ENCODE measurements around the gene SPOCK1. TPM values are rescaled to one million over a fixed set of nuclear protein-coding genes. Genes with fewer than 3 reads are reported as not detected.
"Not testable (repeated sequence)": the region's sequence is repeated elsewhere in the genome, so short reads cannot be mapped to it uniquely, and the experiment has no call there.

The SPOCK1 gene
- total RNA-seq, 2 donors from 2014 or later, result 2.1 to 8.5 TPM

GRCh38 chr5:137264041-137264440 lies 235.1 kb downstream of the SPOCK1 start:
- TF ChIP-seq CTCF (IDR thresholded peaks at IDR 0.05), result no peak
- no peak overlapping the region for H3K27ac ChIP-seq
- no peaks in the 10 kb centered on the region for H3K4me1 ChIP-seq
- no peak overlapping the region for H3K4me3 ChIP-seq
- H3K9ac ChIP-seq (ENCODE audit: low read depth in 2 of 2, low read length in 2 of 2), result no peak overlapping the region
- DNase-seq, result no peak
- no peaks in the 10 kb centered on the region for H3K36me3 ChIP-seq
- intact Hi-C loops (cut with DNase I), result no loop called here
- no peaks in the 10 kb centered on the region for H3K9me3 ChIP-seq
- no peaks in the 10 kb centered on the region for H3K27me3 ChIP-seq

GRCh38 chr5:137263371-137264005 lies 235.6 kb downstream of the SPOCK1 start:
- no peak for DNase-seq
- Histone ChIP-seq H3K4me3 (no peak overlapping the region), H3K27ac (no peak overlapping the region), H3K9me3 (no peaks in the 10 kb centered on the region), H3K36me3 (no peaks in the 10 kb centered on the region), H3K27me3 (no peaks in the 10 kb centered on the region), H3K9ac (ENCODE audit: low read depth in 2 of 2, low read length in 2 of 2) (no peak overlapping the region), H3K4me1 (no peaks in the 10 kb centered on the region)
- intact Hi-C loops (cut with DNase I), result no loop called here
- TF ChIP-seq CTCF (IDR thresholded peaks at IDR 0.05), result no peak

GRCh38 chr5:137262818-137263217 lies 236.3 kb downstream of the SPOCK1 start:
- no peak overlapping the region for H3K4me3 ChIP-seq
- no peaks in the 10 kb centered on the region for H3K9me3 ChIP-seq
- no peaks in the 10 kb centered on the region for H3K36me3 ChIP-seq
- H3K27ac ChIP-seq, result no peak overlapping the region
- no peaks in the 10 kb centered on the region for H3K27me3 ChIP-seq
- TF ChIP-seq CTCF (IDR thresholded peaks at IDR 0.05), result no peak
- no peak for DNase-seq
- no peak overlapping the region for H3K9ac ChIP-seq (ENCODE audit: low read depth in 2 of 2, low read length in 2 of 2)
- no peaks in the 10 kb centered on the region for H3K4me1 ChIP-seq
- intact Hi-C loops (cut with DNase I), result no loop called here

- Histone ChIP-seq H3K4me3 (no peak overlapping the region), H3K4me1 (no peaks in the 10 kb centered on the region), H3K27me3 (no peaks in the 10 kb centered on the region), H3K9ac (ENCODE audit: low read depth in 2 of 2, low read length in 2 of 2) (no peak overlapping the region), H3K9me3 (no peaks in the 10 kb centered on the region), H3K27ac (no peak overlapping the region), H3K36me3 (no peaks in the 10 kb centered on the region)
- no peak for DNase-seq
- no peak for TF ChIP-seq CTCF (IDR thresholded peaks at IDR 0.05)
- intact Hi-C loops (cut with DNase I), result no loop called here
Measured at GRCh38 chr5:137260820-137261695, 238.1 kb downstream of the SPOCK1 start.

GRCh38 chr5:137259115-137259514 lies 240.0 kb downstream of the SPOCK1 start:
- H3K27ac ChIP-seq; intact Hi-C loops (cut with DNase I): not testable (repeated sequence)

More at GRCh38 chr5:137259115-137259514, 240.0 kb downstream of the SPOCK1 start:
- DNase-seq; H3K4me1 ChIP-seq; H3K27me3 ChIP-seq; H3K4me3 ChIP-seq; H3K9ac ChIP-seq (ENCODE audit: low read depth in 2 of 2, low read length in 2 of 2); H3K36me3 ChIP-seq; H3K9me3 ChIP-seq: not testable (repeated sequence)
